ENCODE measurements around the gene ZDHHC18. TPM values are rescaled to one million over a fixed set of nuclear protein-coding genes. Genes with fewer than 3 reads are reported as not detected.

The ZDHHC18 gene
- total RNA-seq, 1 donor from 2014 or later = 24.2 TPM

GRCh38 chr1:26827106-26827604 is 667 bp downstream of the ZDHHC18 start:
- H3K27me3 Mint-ChIP-seq (ENCODE audit: unreplicated experiment) = no peaks in the 10 kb centered on the region
- H3K9me3 Mint-ChIP-seq (ENCODE audit: unreplicated experiment) = no peaks in the 10 kb centered on the region
- H3K4me3 Mint-ChIP-seq (ENCODE audit: unreplicated experiment) = peak overlapping the region; percentile 86
- peak overlapping the region; percentile 82 for H3K27ac Mint-ChIP-seq (ENCODE audit: unreplicated experiment)
- no peak for DNase-seq (ENCODE audit: extremely low spot score, unreplicated experiment)
- TF ChIP-seq, protein P1, sequence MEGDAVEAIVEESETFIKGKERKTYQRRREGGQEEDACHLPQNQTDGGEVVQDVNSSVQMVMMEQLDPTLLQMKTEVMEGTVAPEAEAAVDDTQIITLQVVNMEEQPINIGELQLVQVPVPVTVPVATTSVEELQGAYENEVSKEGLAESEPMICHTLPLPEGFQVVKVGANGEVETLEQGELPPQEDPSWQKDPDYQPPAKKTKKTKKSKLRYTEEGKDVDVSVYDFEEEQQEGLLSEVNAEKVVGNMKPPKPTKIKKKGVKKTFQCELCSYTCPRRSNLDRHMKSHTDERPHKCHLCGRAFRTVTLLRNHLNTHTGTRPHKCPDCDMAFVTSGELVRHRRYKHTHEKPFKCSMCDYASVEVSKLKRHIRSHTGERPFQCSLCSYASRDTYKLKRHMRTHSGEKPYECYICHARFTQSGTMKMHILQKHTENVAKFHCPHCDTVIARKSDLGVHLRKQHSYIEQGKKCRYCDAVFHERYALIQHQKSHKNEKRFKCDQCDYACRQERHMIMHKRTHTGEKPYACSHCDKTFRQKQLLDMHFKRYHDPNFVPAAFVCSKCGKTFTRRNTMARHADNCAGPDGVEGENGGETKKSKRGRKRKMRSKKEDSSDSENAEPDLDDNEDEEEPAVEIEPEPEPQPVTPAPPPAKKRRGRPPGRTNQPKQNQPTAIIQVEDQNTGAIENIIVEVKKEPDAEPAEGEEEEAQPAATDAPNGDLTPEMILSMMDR (IDR thresholded peaks at IDR 0.05) = no peak
- peaks cover 2% of the 10 kb centered on the region for H3K36me3 Mint-ChIP-seq (ENCODE audit: unreplicated experiment)
- peaks cover 26% of the 10 kb centered on the region for H3K4me1 Mint-ChIP-seq (ENCODE audit: unreplicated experiment)

GRCh38 chr1:26827663-26828062 is 1.2 kb downstream of the ZDHHC18 start:
- Mint-ChIP-seq H3K4me3 (ENCODE audit: unreplicated experiment) (peak overlapping the region; percentile 86), H3K27ac (ENCODE audit: unreplicated experiment) (peak overlapping the region; percentile 82), H3K27me3 (ENCODE audit: unreplicated experiment) (no peaks in the 10 kb centered on the region), H3K36me3 (ENCODE audit: unreplicated experiment) (peaks cover 7% of the 10 kb centered on the region), H3K4me1 (ENCODE audit: unreplicated experiment) (peaks cover 26% of the 10 kb centered on the region), H3K9me3 (ENCODE audit: unreplicated experiment) (no peaks in the 10 kb centered on the region)
- TF ChIP-seq, protein P1 (IDR thresholded peaks at IDR 0.05) = no peak
- DNase-seq (ENCODE audit: extremely low spot score, unreplicated experiment) = no peak

DNA sequence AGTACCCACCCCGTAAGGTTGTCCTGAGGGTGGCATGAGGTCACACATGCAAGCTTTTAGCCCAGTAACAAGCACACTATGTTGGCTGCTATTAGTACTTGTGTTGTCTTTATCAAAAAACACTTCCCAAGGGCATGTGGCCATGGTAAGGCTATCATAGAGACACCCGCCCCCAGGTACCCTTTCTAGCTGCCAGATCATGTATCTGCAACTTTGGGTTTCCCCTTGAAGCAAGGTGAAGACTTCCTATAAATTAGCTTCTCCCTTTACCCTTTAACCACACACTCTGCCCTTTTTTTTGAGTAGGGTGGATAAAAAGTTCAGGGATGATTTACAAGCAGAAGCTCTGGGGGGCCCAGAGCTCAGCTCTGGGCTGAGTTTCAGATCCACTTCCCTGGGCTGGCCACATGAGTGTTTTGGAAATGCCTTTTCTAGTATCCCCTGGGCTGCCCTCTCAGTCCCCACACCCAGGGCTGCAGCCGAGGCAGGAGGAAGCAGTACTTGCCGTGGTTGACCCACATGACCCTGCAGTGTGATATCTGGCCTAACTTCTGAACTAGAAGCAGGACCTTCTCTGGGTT is 2.0 kb downstream of the ZDHHC18 start:
- peak overlapping the region; percentile 82 for H3K27ac Mint-ChIP-seq (ENCODE audit: unreplicated experiment)
- peak overlapping the region; percentile 86 for H3K4me3 Mint-ChIP-seq (ENCODE audit: unreplicated experiment)
- DNase-seq (ENCODE audit: extremely low spot score, unreplicated experiment) = no peak
- no peaks in the 10 kb centered on the region for H3K27me3 Mint-ChIP-seq (ENCODE audit: unreplicated experiment)
- no peaks in the 10 kb centered on the region for H3K9me3 Mint-ChIP-seq (ENCODE audit: unreplicated experiment)
- peaks cover 26% of the 10 kb centered on the region for H3K4me1 Mint-ChIP-seq (ENCODE audit: unreplicated experiment)
- TF ChIP-seq, protein P1 (IDR thresholded peaks at IDR 0.05) = no peak
- peaks cover 14% of the 10 kb centered on the region for H3K36me3 Mint-ChIP-seq (ENCODE audit: unreplicated experiment)

DNA sequence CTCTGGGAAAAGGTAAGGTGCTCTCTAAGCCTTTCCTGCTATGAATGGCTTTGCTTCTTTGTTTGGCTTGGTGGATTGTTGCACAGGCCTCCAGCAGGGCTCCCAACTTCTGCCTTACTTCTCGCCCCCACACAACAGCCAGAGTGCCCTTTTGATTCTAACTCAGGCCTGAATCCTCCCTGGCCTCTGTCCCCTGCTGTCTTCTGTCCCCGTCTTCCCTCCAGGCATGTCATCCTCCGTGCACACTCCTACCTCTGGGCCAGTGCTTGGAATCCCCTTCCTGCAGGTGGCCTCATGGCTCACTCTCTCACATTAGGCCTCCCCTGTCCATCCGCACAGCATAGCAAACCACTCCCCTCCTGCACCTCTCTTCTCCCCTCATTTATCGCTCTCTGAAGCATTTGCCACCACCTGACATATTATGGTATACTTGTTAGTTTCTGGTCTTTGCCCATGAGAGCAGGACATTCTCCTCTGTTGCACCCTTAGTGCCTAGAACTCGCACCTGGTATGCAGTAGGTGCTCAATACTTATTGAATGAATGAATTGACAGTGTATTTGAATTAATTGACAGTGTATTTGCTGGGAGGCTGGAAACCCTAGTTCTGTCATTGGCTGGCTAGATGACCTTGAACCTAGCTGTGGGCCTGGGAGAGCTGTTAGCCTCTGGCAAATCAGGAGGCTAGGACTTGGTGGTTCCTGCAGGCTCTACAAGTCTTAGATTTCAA is 2.9 kb downstream of the ZDHHC18 start:
- Mint-ChIP-seq H3K36me3 (ENCODE audit: unreplicated experiment) (peaks cover 18% of the 10 kb centered on the region), H3K27ac (ENCODE audit: unreplicated experiment) (no peak overlapping the region), H3K4me3 (ENCODE audit: unreplicated experiment) (no peak overlapping the region), H3K9me3 (ENCODE audit: unreplicated experiment) (no peaks in the 10 kb centered on the region), H3K4me1 (ENCODE audit: unreplicated experiment) (peaks cover 26% of the 10 kb centered on the region), H3K27me3 (ENCODE audit: unreplicated experiment) (no peaks in the 10 kb centered on the region)
- TF ChIP-seq, protein P1 (IDR thresholded peaks at IDR 0.05) = no peak
- DNase-seq (ENCODE audit: extremely low spot score, unreplicated experiment) = no peak

DNA sequence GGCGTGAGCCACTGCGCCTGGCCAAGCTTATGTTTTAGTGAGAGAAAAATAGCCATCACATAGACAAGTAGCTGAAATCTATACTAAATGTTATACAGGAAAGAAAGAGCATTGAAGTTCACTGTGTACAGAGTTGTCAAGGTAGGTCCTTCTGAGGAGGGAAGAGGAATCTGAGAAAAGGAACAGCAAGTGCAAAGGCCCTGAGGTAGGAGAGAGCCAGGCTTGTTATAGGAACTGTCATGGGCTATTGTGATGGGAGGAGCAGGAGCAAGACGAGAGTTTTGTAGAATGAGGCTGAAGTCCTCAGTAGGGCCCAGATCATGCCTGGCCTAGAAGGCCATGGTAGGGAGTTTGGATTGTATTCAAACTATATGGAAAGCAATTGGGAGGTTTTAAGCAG is 4.6 kb downstream of the ZDHHC18 start:
- H3K27me3 Mint-ChIP-seq (ENCODE audit: unreplicated experiment) = no peaks in the 10 kb centered on the region
- no peak for DNase-seq (ENCODE audit: extremely low spot score, unreplicated experiment)
- peaks cover 28% of the 10 kb centered on the region for H3K36me3 Mint-ChIP-seq (ENCODE audit: unreplicated experiment)
- no peak overlapping the region for H3K4me3 Mint-ChIP-seq (ENCODE audit: unreplicated experiment)
- H3K9me3 Mint-ChIP-seq (ENCODE audit: unreplicated experiment) = no peaks in the 10 kb centered on the region
- H3K4me1 Mint-ChIP-seq (ENCODE audit: unreplicated experiment) = peaks cover 23% of the 10 kb centered on the region
- no peak overlapping the region for H3K27ac Mint-ChIP-seq (ENCODE audit: unreplicated experiment)
- TF ChIP-seq, protein P1 (IDR thresholded peaks at IDR 0.05) = no peak
